GM19239 (cell line): ENCODE results near the gene CFAP77.
A peak's percentile ranks its signal among the peaks of the same experiment; 100 is the strongest.
"Not testable (repeated sequence)": the region's sequence is repeated elsewhere in the genome, so short reads cannot be mapped to it uniquely, and the experiment has no call there.

Experiments used
- DNase-seq: peaks from one replicate; pipeline ENCODE4 v3.0.0; 2011; ENCODE audit warnings: low spot score; ENCODE audit not compliant: insufficient read length
- FAIRE-seq: peaks from 2 replicates; lab custom pipeline; 2011; peaks lifted over from hg19 to GRCh38; lab: Jason Lieb, UNC

Gene CFAP77

GRCh38 chr9:132409828-132410528, at the start of gene CFAP77:
TSS of gene CFAP77 (plus strand) at chr9:132410211. CDS start at chr9:132410272, 61 bp downstream.
- DNase-seq (no peak), FAIRE-seq (no peak)

DNA sequence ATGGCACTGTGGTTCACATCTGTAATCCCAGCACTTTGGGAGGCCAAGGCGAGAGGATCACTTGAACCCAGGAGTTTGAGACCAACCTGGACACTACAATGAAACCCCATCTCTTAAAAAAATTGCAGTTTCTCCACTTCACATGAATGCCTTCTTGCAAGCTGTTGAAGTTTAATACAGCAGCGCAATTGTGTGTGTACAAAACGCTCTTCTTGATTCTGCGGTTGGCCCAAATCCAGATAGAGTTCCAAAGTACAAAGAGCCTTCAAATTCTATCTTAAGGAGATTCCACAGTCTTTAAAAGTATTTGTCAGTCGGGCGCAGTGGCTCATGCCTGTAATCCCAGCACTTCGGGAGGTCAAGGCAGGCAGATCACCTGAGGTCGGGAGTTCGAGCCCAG, 45.9 kb upstream of the CFAP77 start:
- DNase-seq (no peak), FAIRE-seq (no peak)

DNA sequence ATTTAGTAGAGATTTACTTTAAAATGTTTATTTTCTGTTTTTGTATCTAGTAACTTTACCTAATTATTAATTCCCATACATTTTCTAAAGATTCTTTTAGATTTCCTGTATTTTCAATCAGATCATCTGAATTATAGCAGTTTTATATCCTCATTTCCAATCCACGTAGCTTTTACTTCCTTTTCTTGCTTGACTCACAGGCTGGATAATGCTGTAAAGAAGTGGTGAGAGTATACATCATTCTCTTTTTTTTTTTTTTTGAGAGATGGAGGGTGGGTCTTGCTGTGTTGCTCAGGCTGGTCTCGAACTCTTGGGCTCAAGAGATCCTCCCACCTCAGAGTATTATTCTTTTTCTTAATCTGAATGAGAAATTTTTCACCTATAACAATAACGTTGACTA, 44.0 kb upstream of the CFAP77 start:
- no peak for FAIRE-seq

DNA sequence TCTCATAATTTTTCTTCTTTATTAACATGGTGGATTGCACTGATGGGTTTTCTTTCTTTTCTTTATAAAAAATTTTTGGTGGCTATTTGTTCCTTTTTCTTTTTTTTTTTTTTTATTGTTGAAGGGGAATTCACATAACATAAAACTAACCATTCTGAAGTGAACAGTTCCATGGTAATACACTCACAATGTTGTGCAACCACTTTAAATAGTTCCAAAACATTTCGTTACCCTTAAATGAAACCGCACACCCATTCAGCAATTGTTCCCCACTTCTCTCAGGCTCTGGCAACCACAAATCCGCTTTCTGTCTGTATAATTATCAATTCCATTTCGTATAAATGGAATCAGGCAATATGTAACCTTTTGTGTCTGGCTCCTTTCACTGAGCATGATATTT, 43.5 kb upstream of the CFAP77 start:
- FAIRE-seq (no peak), DNase-seq (no peak)

More for the DNA sequence above, 44.0 kb upstream of the CFAP77 start:
- no peak for DNase-seq

- no peak for DNase-seq
- no peak for FAIRE-seq
These were observed 42.2 kb upstream of the CFAP77 start for GRCh38 chr9:132367613-132368313.

DNA sequence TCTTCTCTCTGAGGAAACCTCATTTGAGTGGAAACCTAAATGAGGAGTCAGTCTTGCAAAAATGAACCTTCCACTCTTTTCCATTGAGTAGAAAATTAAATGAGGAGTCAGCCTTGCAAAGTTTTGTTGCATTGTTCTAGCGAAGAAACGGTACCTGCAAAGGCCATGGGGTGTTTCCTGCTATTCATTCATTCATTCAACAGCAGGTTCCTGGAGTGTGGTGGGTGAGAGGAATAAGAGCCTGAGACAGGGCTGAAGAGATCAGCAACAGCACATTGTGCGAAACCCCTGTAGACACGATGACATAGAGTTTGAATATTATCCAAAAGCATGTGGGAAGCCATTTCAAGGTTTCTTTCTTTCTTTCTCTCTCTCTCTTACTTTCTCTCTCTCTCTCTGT, 40.6 kb upstream of the CFAP77 start:
- FAIRE-seq: no peak
- no peak for DNase-seq

DNA sequence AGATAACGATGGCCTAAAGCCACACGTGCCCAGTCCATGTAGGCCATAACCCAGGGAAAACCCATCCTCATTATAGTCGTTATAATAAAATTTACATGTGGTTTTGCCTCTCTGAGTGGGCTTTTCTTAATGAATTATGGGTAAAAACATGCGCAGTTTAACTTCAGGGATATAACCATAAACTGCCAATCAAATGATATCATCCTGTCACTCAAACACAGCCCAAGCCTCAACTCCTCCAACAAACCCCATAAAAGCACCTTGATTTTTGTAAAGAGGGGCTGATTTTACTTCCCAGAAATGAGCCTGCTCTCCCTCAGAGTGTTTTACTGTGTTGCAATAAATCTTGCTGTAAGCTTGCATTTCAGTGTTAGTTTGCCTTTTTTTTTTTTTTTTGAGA, 39.4 kb upstream of the CFAP77 start:
- no peak for DNase-seq
- no peak for FAIRE-seq

DNA sequence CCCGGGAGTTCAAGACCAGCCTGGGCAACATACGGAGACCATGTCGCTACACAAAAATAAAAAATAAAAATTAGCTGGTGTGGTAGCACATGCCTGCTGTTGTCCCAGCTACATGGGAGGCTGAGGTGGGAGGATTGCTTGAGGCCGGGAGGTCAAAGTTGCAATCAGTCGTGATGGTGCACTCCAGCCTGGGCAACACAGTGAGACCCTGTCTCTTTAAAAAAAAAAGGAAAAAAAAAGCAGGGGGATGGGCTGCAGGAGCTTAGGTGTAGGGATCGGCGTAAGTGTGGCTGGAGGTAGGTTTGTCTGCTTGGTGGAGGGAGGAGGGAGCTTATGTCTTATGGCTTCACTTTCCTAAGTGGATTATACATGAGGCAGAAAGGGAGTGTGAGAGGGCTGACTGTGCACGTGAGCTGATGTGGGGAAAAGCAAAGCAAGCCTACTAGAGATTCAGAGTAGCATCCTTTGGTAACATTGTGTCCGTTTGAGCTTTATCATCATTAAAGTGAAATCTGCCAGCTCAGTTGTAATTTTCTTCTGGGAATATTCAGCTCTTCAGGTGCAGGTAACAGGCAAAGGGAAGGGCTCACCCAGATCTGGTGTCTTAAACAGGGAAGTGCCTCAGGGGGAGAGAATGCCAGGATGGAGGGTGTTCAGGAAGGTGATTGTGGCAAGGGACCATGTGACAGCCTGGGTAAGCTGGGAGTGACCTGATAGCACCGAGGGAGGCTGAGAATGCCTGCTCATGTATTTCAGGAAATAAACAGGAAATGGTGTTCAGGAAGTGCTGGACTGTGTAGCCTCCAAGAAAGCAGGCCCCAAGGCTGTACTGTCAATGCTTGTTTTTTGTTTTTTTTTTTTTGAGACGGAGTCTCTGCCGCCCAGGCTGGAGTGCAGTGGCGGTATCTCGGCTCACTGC, 37.6 kb upstream of the CFAP77 start:
- FAIRE-seq (no peak), DNase-seq (no peak)

DNA sequence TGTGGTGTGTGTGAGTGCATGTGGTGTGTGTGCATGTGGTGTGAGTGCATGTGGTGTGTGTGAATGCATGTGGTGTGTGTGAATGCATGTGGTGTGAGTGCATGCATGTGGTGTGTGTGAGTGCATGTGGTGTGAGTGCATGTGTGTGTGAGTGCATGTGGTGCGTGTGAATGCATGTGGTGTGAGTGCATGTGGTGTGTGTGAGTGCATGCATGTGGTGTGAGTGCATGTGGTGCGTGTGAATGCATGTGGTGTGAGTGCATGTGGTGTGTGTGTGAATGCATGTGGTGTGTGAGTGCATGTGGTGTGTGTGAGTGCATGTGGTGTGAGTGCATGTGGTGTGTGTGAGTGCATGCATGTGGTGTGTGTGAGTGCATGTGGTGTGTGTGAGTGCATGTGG, 32.2 kb upstream of the CFAP77 start:
- DNase-seq, FAIRE-seq: not testable (repeated sequence)

GRCh38 chr9:132378416-132378815, 31.6 kb upstream of the CFAP77 start:
- DNase-seq, FAIRE-seq: not testable (repeated sequence)

DNA sequence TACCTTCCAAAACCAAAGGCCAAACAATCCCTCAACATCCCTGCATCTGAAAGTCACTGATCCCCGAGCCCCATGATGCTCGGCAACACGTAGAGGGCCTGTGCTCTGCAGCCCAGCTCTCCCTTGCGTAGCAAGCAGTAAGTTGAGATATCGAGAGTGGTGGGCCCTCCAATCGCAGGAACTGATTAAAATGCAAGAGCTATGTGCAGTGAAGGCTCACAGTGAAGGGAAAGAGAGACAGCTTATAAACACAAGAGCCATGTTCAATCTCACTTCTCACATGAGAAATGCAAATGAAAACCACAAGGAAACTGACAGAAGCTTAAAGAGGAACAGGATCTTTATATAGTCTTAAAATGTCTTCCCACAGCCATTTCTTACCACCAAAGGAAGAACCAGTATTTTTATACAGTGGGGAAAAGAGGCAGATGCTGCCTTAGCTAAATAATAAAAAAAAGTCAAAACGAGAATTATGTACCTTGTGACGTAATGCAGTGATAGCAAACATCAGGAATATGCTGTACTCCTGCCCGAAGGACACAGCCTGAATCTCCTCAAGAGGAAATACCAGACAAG, 28.0 kb upstream of the CFAP77 start:
- peak; percentile 93 for FAIRE-seq
- no peak for DNase-seq

DNA sequence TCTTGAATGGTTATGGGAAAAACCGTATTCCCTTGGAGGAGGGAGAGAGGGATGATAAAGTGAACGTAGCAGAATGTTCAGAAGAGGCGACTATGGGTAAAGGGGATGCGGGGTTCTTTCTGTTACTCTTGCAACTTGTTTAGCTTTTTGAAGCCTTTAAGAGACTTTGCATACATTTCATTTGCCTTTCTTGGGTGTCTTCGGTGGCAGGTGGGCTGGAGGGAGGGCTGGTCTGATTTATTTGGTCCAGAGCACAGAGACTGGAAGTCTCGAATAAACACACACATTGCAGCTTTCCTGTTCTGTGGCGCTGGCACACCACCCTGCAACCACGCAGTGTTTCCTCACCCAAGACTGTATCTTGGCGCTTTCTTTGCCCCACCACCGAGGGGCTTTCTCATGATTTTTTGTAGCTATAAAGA, 26.5 kb upstream of the CFAP77 start:
- FAIRE-seq (peak; percentile 90), DNase-seq (no peak)

DNA sequence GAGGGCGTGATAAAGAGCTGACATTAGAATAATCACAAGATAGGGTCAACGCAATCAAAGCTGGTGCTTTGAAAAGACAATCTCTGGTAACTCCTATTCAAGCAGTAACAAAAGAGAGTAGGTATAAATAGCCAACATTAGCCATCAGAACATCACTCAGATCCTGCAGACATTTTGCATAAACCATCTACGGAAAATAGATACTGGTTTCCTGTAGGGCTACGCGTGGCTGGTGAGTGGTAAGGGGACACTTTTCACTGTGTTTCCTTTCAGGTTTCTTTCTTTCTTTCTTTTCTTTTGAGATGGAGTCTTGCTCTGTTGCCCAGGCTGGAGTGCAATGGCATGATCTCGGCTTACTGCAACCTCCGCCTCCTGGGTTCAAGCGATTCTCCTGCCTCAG, 25.6 kb upstream of the CFAP77 start:
- FAIRE-seq (peak; percentile 86), DNase-seq (no peak)

DNA sequence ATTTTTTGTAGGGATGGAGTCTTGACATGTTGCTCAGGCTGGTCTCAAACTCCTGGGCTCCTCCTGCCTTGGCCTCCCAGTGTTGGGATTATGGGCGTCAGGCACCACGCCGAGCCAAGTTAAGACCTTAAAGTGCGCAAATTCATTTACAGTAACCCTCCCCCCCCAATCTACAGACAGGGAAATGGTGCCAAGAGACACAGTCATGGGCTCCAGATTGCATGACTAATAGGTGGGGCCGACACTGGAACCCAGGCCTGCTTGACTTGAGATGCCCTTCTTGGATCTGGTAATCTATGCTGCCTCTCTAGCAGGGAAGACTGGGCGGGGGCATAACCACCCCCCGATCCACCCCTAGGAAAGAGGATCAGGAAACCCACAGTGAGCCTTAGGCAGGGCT, 22.9 kb upstream of the CFAP77 start:
- DNase-seq (no peak), FAIRE-seq (no peak)

DNA sequence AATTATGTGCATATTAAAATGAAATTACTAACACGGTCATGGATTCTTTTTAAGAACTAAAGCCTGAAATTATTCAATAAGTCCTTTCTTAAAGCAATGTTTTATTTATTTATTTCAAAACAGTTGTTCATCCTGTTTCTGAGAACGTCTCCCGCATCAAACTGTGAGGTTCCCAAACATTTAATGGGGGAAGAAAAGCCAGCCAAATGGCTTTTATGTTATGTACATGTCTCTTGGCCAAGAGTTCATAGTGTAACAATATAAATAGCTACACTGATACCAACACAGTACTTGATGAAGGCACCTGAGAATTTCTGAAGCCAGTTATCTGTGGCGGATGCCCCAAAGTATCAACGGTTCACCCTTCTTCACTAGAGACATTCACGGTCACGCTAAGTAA, 19.0 kb upstream of the CFAP77 start:
- FAIRE-seq (no peak), DNase-seq (no peak)

- DNase-seq: no peak
- no peak for FAIRE-seq
These were observed 18.6 kb upstream of the CFAP77 start for GRCh38 chr9:132391449-132391848.

GRCh38 chr9:132395560-132395959, 14.5 kb upstream of the CFAP77 start:
- DNase-seq: no peak

DNA sequence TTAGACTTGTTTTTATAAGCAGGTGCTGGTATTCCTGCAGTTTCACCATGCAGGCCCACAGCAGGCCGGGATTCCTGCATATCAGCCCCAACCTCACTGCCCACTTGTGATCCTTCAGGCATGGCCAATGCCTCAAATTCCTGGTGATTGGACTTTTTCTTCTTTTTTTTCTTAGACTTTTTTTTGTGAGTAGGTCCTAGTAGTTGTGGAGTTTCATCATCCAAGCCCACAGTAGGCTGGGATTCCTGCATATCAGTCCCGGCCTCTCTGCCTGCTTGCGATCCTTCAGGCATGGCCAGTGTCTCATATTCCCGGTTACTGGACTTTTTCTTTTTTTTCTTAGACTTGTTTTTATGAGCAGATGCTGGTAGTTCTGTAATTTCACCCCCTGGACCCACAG, 8.2 kb upstream of the CFAP77 start:
- no peak for DNase-seq
- no peak for FAIRE-seq

More at GRCh38 chr9:132395560-132395959, 14.5 kb upstream of the CFAP77 start:
- no peak for FAIRE-seq

GRCh38 chr9:132404228-132404881, 5.7 kb upstream of the CFAP77 start:
- DNase-seq (no peak), FAIRE-seq (peak; percentile 83)
